Right cardiac atrium (tissue), 5 donors: ENCODE measurements around the gene EXOC2. TPM values are rescaled to one million over a fixed set of nuclear protein-coding genes. Genes with fewer than 3 reads are reported as not detected.
"Not testable (repeated sequence)": the region's sequence is repeated elsewhere in the genome, so short reads cannot be mapped to it uniquely, and the experiment has no call there.

Experiments used
- ATAC-seq, 2 donors: fragments of 200-7000 bp; cut with Tn5 transposase; one replicate each; pipeline versions ENCODE4 v1.8.0 to v1.9.1; 2020; ENCODE audit warnings: moderate library complexity in 2 of 2, mild to moderate bottlenecking in 1 of 2
- DNase-seq, 3 donors: peaks; one replicate each; pipeline ENCODE4 v3.0.0-alpha.2; 2020
- H3K27ac ChIP-seq: one replicate; pipeline ENCODE4 v1.5.1; 2013; ENCODE audit warnings: mild to moderate bottlenecking, low read length, control low read depth, moderate library complexity
- H3K27me3 ChIP-seq: one replicate; pipeline ENCODE4 v1.6.1; 2013; ENCODE audit not compliant: control insufficient read depth, insufficient read depth
- H3K4me1 ChIP-seq: one replicate; pipeline ENCODE4 v1.6.1; 2013; ENCODE audit warnings: low read length; ENCODE audit not compliant: control insufficient read depth, insufficient read depth
- H3K4me3 ChIP-seq: one replicate; pipeline ENCODE4 v1.5.1; 2013; ENCODE audit warnings: low read length, control low read depth
- H3K9me3 ChIP-seq: one replicate; pipeline ENCODE4 v1.6.1; 2013; ENCODE audit warnings: low read length; ENCODE audit not compliant: control insufficient read depth
- WGBS: extraction: QIAGEN DNeasy Blood & Tissue Kit; methylation state at CpG from one replicate; pipeline ENCODE4 v1.1.7; 2013; 5-methylcytosine and 5-hydroxymethylcytosine counted together
- intact Hi-C, 4 donors: fragments of 100-400 bp; cut with DNase I; formaldehyde crosslinking; loops; one replicate each; pipeline versions ENCODE4 v1.11.0 to v1.14.0; 2022 to 2023
- polyA plus RNA-seq: library from polyadenylated mRNA; stranded (reverse); fragments of 200-250 nt; gene quantifications from one replicate; pipeline ENCODE4 v1.2.3, GENCODE V29; 2013
- total RNA-seq, 4 donors: library from RNA; stranded (reverse); fragmentation: NEBNext Ultra II Directional; extraction: Animal tissue kit (Norgen Biotek cat#: 25700); gene quantifications; one replicate each; pipeline ENCODE4 v1.2.1, GENCODE V29; 2021
- donor health status: healthy with polysubstance abuse.
- donor health status: DM: no; HTN: yes; CAD: no.
- donor health status: DM: no; HTN: no; CAD: no.
- donor health status: DM: no; HTN: yes; CAD: no; lungs with severe emphysema.
- donor health status: DM: yes; HTN: yes; CAD: no.

EXOC2 gene
- total and polyA plus RNA-seq, 5 donors, result 7.9 to 17.9 (median 14.3) TPM

DNA sequence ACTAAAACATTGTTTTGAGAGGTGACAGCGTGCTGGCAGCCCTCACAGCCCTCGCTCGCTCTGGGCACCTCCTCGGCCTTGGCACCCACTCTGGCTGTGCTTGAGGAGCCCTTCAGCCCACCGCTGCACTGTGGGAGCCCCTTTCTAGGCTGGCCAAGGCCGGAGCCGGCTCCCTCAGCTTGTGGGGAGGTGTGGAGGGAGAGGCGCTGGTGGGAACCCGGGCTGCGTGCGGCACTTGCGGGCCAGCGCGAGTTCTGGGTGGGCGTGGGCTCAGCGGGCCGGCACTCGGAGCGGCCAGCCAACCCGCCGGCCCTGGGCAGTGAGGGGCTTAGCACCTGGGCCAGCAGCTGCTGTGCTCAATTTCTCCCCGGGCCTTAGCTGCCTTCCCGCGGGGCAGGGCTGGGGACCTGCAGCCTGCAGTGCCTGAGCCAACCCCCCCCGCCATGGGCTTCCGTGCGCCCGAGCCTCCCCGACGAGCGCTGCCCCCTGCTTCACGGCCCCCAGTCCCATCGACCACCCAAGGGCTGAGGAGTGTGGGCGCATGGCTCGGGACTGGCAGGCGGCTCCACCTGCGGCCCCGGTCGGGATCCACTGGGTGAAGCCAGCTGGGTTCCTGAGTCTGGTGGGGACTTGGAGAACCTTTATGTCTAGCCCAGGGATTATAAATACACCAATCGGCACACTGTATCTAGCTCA lies 1.6 kb upstream of the EXOC2 start:
- H3K4me3 ChIP-seq, H3K27me3 ChIP-seq, H3K27ac ChIP-seq, ATAC-seq, H3K4me1 ChIP-seq, H3K9me3 ChIP-seq, intact Hi-C loops: not testable (repeated sequence)
- WGBS, result 97% methylated on average over 40 of the region's 40 CpGs
- peak in 1 of 3 donors; percentile 54 for DNase-seq

DNA sequence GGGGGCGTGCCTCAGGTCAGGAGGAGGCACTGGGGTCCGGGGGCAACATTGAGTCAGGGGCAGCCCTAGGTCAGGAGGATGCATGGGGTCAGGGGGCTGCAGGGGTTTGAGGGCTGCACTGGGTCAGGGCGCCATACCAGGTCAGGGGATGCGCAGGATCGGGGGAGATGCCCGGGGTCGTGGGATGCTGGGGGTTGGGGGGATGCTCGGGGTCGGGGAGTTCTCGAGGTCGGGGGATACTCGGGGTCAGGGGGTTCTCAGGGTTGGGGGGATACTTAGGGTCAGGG lies 727 bp upstream of the EXOC2 start:
- ATAC-seq, result peak in 1 of 2 donors; percentile 24
- peaks cover 4% of the 10 kb centered on the region for H3K4me1 ChIP-seq
- DNase-seq, result peak in 1 of 3 donors; percentile 47
- intact Hi-C loops, result no loop called here
- H3K27me3 ChIP-seq, result no peaks in the 10 kb centered on the region
- H3K27ac ChIP-seq, result no peak overlapping the region
- H3K9me3 ChIP-seq, result no peaks in the 10 kb centered on the region
- H3K4me3 ChIP-seq, result no peak overlapping the region
- whole genome bisulfite sequencing, result 93% methylated on average over 12 of the region's 12 CpGs

DNA sequence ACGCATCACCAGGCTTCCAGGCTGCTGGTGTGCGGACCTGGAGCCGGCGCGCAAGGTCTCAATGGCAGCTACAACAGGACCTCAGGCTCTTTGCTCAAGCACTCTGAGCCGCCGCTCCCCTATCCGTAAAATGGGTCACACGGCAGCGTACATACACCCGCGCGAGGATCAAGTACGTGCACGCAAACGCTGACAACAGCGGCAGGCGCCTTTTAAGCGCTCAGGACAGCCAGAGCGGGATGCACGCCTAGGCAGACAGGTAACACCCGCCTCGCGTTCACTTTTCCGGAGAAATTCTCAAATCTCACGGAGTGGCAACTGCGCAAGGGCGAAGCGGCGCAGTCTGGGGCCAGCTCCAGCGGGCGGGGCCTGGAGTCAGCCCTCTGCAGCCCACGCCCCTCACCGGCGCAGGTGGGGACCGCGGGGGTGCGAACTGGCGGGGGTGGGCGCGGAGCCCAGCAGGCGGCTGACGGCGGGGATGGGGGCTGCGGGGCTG lies 535 bp downstream of the EXOC2 start:
- H3K27ac ChIP-seq, result no peak overlapping the region
- no peaks in the 10 kb centered on the region for H3K9me3 ChIP-seq
- DNase-seq (peak; percentile 33 to 79 (median 70)), ATAC-seq (peak; percentile 80 to 90)
- H3K4me1 ChIP-seq, result peaks cover 4% of the 10 kb centered on the region
- H3K27me3 ChIP-seq, result no peaks in the 10 kb centered on the region
- H3K4me3 ChIP-seq, result peak overlapping the region; percentile 87
- intact Hi-C loops, result no loop called here
- 1% methylated on average over 45 of the region's 45 CpGs for WGBS

DNA sequence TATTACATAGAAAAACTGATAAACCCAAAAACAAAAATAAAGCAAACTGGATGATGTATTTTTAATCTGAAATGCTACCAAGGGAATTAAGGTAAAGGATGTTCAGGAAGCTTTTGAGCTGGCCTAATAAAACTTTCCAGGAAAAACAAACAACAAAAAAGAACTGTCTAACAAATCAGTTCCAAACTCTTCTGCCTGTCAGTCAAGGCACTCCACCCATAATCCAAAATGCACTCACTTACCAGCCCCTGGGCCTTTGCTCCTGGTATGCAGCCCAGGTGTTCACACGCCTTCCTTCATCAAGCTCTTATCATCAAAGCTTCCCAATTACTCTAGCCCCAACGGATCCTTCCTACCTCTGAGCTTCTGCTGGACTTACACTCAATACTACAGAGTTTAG lies 3.7 kb downstream of the EXOC2 start:
- H3K27ac ChIP-seq, result no peak overlapping the region
- intact Hi-C loops, result no loop called here
- DNase-seq, result no peak
- no peaks in the 10 kb centered on the region for H3K27me3 ChIP-seq
- H3K4me3 ChIP-seq, result no peak overlapping the region
- H3K4me1 ChIP-seq, result peaks cover 4% of the 10 kb centered on the region
- 47% methylated on average over 2 of the region's 2 CpGs for WGBS
- H3K9me3 ChIP-seq, result no peaks in the 10 kb centered on the region
- no peak for ATAC-seq

DNA sequence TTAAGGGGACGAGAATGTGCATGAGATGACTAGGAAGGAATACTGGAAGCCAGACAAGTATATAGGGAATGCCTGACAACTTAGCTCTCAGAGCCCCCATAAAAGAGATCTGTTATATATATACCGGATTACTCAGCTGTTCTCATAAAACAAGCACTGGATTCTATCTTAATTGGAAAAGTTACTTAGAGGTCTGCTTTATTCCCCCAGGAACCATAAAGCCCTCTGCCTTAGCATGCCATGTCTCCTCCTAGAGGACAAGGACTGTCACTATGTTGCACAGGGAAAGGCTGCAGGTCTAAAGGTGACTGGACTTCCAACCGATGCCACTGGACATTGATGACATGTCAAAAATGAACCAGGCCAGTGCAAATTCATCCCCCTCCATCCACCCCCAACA lies 6.4 kb downstream of the EXOC2 start:
- no peak for DNase-seq
- Histone ChIP-seq H3K4me1 (peaks cover 5% of the 10 kb centered on the region), H3K9me3 (no peaks in the 10 kb centered on the region), H3K27me3 (no peaks in the 10 kb centered on the region), H3K4me3 (no peak overlapping the region), H3K27ac (no peak overlapping the region)
- no peak for ATAC-seq
- intact Hi-C loops, result no loop called here
- WGBS, result 83% methylated on average over 3 of the region's 3 CpGs

DNA sequence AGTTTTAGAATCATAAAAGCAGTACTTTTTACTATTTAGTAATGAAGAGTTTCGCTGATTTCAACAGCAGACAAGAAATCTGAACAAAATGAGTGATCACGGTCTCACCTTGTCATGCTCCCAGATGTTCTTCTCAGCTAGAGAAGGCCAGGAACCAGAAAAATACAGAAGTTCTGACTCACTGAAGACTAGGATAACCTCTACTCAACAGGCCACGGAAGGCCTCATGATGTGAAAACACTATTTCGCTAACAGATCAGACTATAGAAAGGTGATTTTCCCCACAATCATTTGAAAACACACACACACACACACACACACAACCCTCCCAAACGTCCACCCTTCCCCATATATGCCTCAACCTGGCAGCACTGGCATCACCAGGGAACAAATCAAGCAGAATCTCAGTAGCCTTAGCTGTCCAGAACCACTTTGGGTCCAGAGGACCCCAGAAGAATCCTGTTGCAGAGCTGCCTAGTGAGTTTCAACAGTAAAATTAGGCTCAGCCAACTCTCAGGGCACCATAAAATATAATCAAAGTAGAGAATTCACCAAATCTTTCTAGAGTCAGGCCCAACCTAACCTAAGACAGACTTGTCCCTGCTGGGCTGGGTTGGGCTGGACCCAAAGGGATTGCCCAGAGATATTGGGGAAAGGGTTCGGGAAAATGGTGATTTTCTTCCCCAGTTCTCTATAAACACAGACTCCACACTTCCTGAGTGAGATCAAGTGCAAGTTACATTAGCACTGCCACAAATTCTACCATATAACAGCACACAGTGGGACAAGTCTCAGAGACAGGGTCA lies 7.9 kb downstream of the EXOC2 start:
- ATAC-seq (no peak), DNase-seq (no peak)
- no peak overlapping the region for H3K4me3 ChIP-seq
- no peaks in the 10 kb centered on the region for H3K27me3 ChIP-seq
- intact Hi-C loops, result no loop called here
- 90% methylated on average over 6 of the region's 6 CpGs for WGBS
- H3K9me3 ChIP-seq, result no peaks in the 10 kb centered on the region
- no peak overlapping the region for H3K27ac ChIP-seq
- peaks cover 5% of the 10 kb centered on the region for H3K4me1 ChIP-seq

DNA sequence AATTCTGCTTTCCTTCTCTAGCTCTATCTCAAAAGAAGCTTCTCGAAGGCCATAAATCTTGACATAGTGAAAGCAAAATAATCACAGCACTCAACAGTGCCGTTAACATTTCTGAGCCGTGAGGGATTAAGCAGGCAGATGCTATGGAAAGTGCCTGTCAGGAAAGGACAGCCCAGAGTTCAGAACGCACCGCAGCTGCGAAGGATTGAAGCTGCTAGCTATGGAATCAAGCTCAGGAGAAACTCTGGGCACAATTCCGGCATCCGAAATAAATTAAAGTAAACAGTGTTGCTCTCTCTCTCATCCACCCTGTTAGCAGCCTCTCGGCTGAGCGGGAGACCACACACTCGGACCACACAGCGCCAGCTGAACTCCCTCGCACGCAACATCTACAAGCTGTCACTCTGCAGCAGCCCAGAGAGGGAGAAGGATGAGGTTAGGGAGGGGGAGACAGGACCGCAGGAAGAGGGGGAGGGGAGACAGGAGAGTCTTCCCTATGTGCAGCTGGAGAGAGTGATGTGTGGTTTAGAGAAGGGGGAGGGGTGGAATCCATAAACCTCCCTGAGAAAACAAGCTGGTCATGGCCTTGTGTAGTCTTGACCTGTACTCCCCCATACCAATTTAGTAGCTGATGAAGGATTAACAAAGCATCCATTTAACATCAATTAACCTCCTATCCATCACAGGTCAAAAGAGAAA lies 9.0 kb downstream of the EXOC2 start:
- intact Hi-C loops, result no loop called here
- 32% methylated on average over 15 of the region's 15 CpGs for WGBS

DNA sequence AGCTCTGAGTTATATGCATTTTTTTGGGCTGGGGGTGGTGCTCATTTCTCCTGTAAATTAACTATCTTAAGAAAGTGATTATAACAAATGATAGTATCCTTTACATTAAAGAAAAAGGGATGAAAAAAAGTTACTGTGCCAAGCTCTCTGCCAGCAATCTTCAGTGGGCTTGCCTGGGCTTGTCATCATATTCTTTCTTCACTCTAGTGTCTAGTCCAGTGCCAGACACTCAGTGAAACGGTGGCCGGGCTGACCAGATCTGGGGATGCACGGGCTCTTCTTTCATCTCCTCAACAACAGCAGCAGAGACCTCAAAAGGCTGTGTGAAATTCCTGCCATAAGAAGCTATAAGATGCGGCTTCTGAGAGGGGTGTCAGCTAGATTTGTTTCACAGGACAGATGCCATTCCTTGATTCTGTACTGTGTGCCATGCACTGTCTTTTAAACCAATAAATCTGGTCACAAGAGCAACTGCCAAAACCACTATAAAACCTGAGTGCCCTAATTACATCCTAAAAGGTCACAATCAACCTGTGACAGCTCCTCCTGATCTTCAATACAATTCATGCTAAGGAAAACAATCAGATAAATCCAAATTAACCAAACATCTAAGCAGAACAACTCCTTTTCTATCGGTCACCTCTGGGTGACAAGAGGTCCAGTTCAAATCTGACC lies 12.1 kb downstream of the EXOC2 start:
- H3K4me1 ChIP-seq, result peaks cover 5% of the 10 kb centered on the region
- 88% methylated on average over 5 of the region's 5 CpGs for WGBS

More for the DNA sequence above, 9.0 kb downstream of the EXOC2 start:
- ATAC-seq, result peak in 1 of 2 donors; percentile 49
- H3K4me1 ChIP-seq, result peaks cover 5% of the 10 kb centered on the region
- no peaks in the 10 kb centered on the region for H3K9me3 ChIP-seq
- H3K27me3 ChIP-seq, result no peaks in the 10 kb centered on the region
- DNase-seq, result peak in 1 of 3 donors; percentile 42
- H3K4me3 ChIP-seq, result peak overlapping the region; percentile 35
- no peak overlapping the region for H3K27ac ChIP-seq

DNA sequence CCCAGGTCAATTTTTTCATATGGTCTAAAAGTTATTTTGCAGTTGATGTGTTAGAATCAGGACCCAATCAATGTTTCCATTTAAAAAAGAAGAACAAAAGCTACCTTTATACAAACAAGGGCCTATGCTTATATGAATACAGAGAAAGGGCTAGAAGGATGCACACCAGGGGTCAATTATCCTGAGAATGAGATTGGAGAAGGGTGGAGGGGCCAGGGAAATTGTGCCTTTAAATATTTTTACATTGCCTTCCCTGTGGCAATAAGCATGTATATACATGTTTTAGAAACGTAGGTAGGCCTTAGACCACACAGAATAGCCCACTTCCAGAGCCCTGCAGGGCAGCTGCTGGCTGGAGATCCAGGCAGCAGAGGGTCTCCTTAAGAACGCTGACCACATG lies 12.7 kb downstream of the EXOC2 start:
- Histone ChIP-seq H3K4me1 (peaks cover 5% of the 10 kb centered on the region), H3K27me3 (no peaks in the 10 kb centered on the region), H3K27ac (no peak overlapping the region), H3K9me3 (no peaks in the 10 kb centered on the region), H3K4me3 (no peak overlapping the region)
- intact Hi-C loops, result no loop called here
- WGBS, result 79% methylated on average over 2 of the region's 2 CpGs
- DNase-seq, result no peak
- no peak for ATAC-seq

More for the DNA sequence above, 12.1 kb downstream of the EXOC2 start:
- DNase-seq (peak in 1 of 3 donors; percentile 33), ATAC-seq (no peak)
- no peaks in the 10 kb centered on the region for H3K27me3 ChIP-seq
- H3K4me3 ChIP-seq, result no peak overlapping the region
- no peak overlapping the region for H3K27ac ChIP-seq
- intact Hi-C loops, result no loop called here
- no peaks in the 10 kb centered on the region for H3K9me3 ChIP-seq

DNA sequence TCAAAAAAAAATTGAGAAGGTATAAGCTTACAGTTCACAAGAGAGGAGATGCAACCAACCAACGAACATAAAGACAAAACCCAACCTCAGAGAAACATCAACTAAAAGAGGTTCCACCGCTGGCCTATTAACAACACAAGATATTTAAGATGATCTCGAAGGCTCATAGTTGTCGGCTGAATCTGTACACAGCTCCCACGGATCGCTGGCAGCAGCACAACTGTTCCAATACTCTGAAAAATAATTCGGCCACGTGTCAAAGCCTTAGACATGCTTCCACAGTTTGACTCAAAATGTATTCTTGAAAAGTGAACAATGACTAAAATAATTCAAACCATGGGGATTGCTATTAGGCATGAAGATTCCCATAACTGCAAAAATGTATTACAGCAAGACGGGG lies 13.7 kb downstream of the EXOC2 start:
- intact Hi-C loops, result no loop called here
- ATAC-seq (no peak), DNase-seq (no peak)
- H3K4me1 ChIP-seq, result peaks cover 5% of the 10 kb centered on the region
- WGBS, result 77% methylated on average over 9 of the region's 9 CpGs
- no peaks in the 10 kb centered on the region for H3K9me3 ChIP-seq
- no peak overlapping the region for H3K4me3 ChIP-seq
- no peak overlapping the region for H3K27ac ChIP-seq
- no peaks in the 10 kb centered on the region for H3K27me3 ChIP-seq
